ENCODE measurements around the gene CALHM4. TPM values are rescaled to one million over a fixed set of nuclear protein-coding genes. Genes with fewer than 3 reads are reported as not detected.

CALHM4 gene
- total and polyA plus RNA-seq, 2 experiments from 2014 or later: not detected

DNA sequence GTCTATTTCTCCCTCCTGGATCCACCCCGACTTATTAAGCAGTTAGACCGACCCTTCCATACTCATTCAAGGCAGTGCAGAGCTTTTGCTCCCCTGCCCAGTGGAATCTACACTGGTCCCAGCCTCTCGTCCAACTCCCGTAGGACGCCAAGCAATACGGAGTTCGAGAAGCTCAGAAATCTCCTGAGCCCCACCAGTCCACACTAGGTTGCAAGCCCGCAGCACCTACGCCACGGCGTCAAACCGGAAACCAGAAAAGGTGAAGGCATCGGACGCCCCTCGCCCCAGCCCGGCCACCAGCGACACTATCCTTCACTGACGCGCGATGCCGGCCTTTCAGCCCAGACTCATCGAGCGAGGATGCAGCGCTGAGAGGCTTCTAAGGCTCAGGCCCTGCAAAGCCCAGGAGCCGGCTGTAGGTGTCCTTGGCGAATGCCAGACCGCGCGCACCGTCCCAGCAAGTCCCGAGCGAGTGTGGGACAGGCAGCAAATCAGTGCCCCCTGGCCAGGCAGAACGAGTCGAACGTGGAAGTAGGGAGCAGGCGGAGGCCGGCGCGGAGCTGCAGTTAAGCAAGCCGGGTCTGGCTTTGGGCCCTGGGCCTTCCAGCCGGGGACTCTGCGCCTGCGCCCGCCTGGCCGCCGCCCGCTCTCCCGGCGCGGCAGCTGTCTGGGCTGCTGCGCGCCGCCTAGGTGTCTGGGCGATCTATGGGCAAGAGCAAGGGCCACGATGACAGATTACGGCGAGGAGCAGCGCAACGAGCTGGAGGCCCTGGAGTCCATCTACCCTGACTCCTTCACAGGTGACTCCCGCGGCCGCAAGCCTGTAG is 17.5 kb downstream of the CALHM4 start, which contains the start of gene RWDD1:
TSS of gene RWDD1 (plus strand) at position 649 of the 827 bp plus-strand sequence. CDS start at position 728, 79 bp downstream.
- Histone ChIP-seq H3K9ac (peak within 1 kb of the TSS; percentile 93), H3K9me3 (ENCODE audit: low read depth) (no peaks in the 10 kb centered on the region), H3K27ac (peak within 1 kb of the TSS; percentile 79), H3K36me3 (ENCODE audit: low read depth) (no peaks in the 10 kb centered on the region; the same call in 1 of the 2 replicates), H3K4me1 (ENCODE audit: insufficient read depth) (peaks cover 39% of the 10 kb centered on the region), H3K4me2 (ENCODE audit: unreplicated experiment) (peak within 1 kb of the TSS; percentile 91), H3K4me3 (peak within 1 kb of the TSS; percentile 88), H4K20me1 (ENCODE audit: insufficient read depth) (no peaks in the 10 kb centered on the region), H2AFZ (peak within 1 kb of the TSS; percentile 93), H3K9me2 (ENCODE audit: insufficient read depth) (no peaks in the 10 kb centered on the region), H3K79me2 (ENCODE audit: insufficient read depth) (peaks cover 64% of the 10 kb centered on the region), H3F3A (ENCODE audit: insufficient read depth) (peaks cover 31% of the 10 kb centered on the region), H3K27me3 (replicated peaks; ENCODE audit: insufficient read depth) (no peaks in the 10 kb centered on the region)
- DNase-seq: peak; percentile 100
- 1% methylated on average over 59 to 62 of the region's 62 CpGs for WGBS, 2 experiments (ENCODE audit: low coverage in 1 of 2, low lambda C conversion rate in 2 of 2, missing lambda C conversion rate in 2 of 2)
- in situ Hi-C loops (cut with MboI): no loop called here
- TF ChIP-seq EZH2 (IDR thresholded peaks at IDR 0.05; ENCODE audit: insufficient read depth, poor library complexity, severe bottlenecking) (no peak), EZH2phosphoT487 (IDR thresholded peaks at IDR 0.05; ENCODE audit: insufficient read depth, low read depth) (no peak)

- H3K4me3 ChIP-seq: peak overlapping the region; percentile 88
- no peak for DNase-seq
- no peaks in the 10 kb centered on the region for H4K20me1 ChIP-seq (ENCODE audit: insufficient read depth)
- peak overlapping the region; percentile 93 for H3K9ac ChIP-seq
- peaks cover 31% of the 10 kb centered on the region for H3F3A ChIP-seq (ENCODE audit: insufficient read depth)
- peaks cover 39% of the 10 kb centered on the region for H3K4me1 ChIP-seq (ENCODE audit: insufficient read depth)
- H3K27ac ChIP-seq: peak overlapping the region; percentile 79
- H3K79me2 ChIP-seq (ENCODE audit: insufficient read depth): peaks cover 70% of the 10 kb centered on the region
- no peaks in the 10 kb centered on the region for H3K9me3 ChIP-seq (ENCODE audit: low read depth)
- in situ Hi-C loops (cut with MboI): no loop called here
- no peaks in the 10 kb centered on the region for H3K27me3 ChIP-seq (replicated peaks; ENCODE audit: insufficient read depth)
- no peaks in the 10 kb centered on the region for H3K9me2 ChIP-seq (ENCODE audit: insufficient read depth)
- 0% methylated on average over 11 to 12 of the region's 12 CpGs for WGBS, 2 experiments (ENCODE audit: low coverage in 1 of 2, low lambda C conversion rate in 2 of 2, missing lambda C conversion rate in 2 of 2)
- H2AFZ ChIP-seq: peak overlapping the region; percentile 87
- no peaks in the 10 kb centered on the region; the same call in 1 of the 2 replicates for H3K36me3 ChIP-seq (ENCODE audit: low read depth)
- TF ChIP-seq EZH2phosphoT487 (IDR thresholded peaks at IDR 0.05; ENCODE audit: insufficient read depth, low read depth) (no peak), EZH2 (IDR thresholded peaks at IDR 0.05; ENCODE audit: insufficient read depth, poor library complexity, severe bottlenecking) (no peak)
- H3K4me2 ChIP-seq (ENCODE audit: unreplicated experiment): peak overlapping the region; percentile 90
Observed at GRCh38 chr6:116571683-116572000, 18.1 kb downstream of the CALHM4 start.

- no peaks in the 10 kb centered on the region; the same call in 1 of the 2 replicates for H3K36me3 ChIP-seq (ENCODE audit: low read depth)
- no peaks in the 10 kb centered on the region for H3K9me2 ChIP-seq (ENCODE audit: insufficient read depth)
- peak overlapping the region; percentile 90 for H3K4me2 ChIP-seq (ENCODE audit: unreplicated experiment)
- no peaks in the 10 kb centered on the region for H3K9me3 ChIP-seq (ENCODE audit: low read depth)
- in situ Hi-C loops (cut with MboI): no loop called here
- peak overlapping the region; percentile 88 for H3K4me3 ChIP-seq
- TF ChIP-seq EZH2phosphoT487 (IDR thresholded peaks at IDR 0.05; ENCODE audit: insufficient read depth, low read depth): no peak
- TF ChIP-seq EZH2 (IDR thresholded peaks at IDR 0.05; ENCODE audit: insufficient read depth, poor library complexity, severe bottlenecking): no peak
- WGBS, 2 experiments (ENCODE audit: low coverage in 1 of 2, low lambda C conversion rate in 2 of 2, missing lambda C conversion rate in 2 of 2): 2 to 3% methylated on average over 7 of the region's 7 CpGs
- H2AFZ ChIP-seq: peak overlapping the region; percentile 87
- no peaks in the 10 kb centered on the region for H4K20me1 ChIP-seq (ENCODE audit: insufficient read depth)
- H3K27ac ChIP-seq: peak overlapping the region; percentile 79
- peak overlapping the region; percentile 93 for H3K9ac ChIP-seq
- DNase-seq: peak; percentile 75
- H3K27me3 ChIP-seq (replicated peaks; ENCODE audit: insufficient read depth): no peaks in the 10 kb centered on the region
- H3F3A ChIP-seq (ENCODE audit: insufficient read depth): peaks cover 31% of the 10 kb centered on the region
- H3K79me2 ChIP-seq (ENCODE audit: insufficient read depth): peaks cover 75% of the 10 kb centered on the region
- H3K4me1 ChIP-seq (ENCODE audit: insufficient read depth): peaks cover 39% of the 10 kb centered on the region
Observed at GRCh38 chr6:116572162-116572561, 18.6 kb downstream of the CALHM4 start.

DNA sequence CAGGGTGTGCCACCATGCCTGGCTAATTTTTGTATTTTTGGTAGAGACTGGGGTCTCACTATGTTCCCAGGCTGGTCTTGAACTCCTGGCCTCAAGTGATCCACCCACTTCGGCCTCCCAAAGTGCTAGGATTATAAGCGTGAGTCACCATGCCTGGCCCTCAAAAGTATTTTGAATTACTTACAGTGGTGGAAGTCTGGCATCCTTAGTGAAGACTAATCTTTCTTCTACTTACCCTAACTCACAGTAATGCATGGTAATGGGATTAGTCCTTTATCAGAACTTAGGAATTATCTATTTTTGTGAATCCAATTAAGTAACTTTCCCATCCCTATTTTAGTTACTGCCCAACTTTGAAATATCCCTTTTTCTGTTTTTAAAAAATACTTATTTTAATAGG is 21.7 kb downstream of the CALHM4 start:
- no peak for TF ChIP-seq EZH2phosphoT487 (IDR thresholded peaks at IDR 0.05; ENCODE audit: insufficient read depth, low read depth)
- no peak for TF ChIP-seq EZH2 (IDR thresholded peaks at IDR 0.05; ENCODE audit: insufficient read depth, poor library complexity, severe bottlenecking)
- H3K79me2 ChIP-seq (ENCODE audit: insufficient read depth): peaks cover 95% of the 10 kb centered on the region
- H3F3A ChIP-seq (ENCODE audit: insufficient read depth): peaks cover 27% of the 10 kb centered on the region
- no peak for DNase-seq
- no peaks in the 10 kb centered on the region for H4K20me1 ChIP-seq (ENCODE audit: insufficient read depth)
- H3K9me2 ChIP-seq (ENCODE audit: insufficient read depth): no peaks in the 10 kb centered on the region
- in situ Hi-C loops (cut with MboI): no loop called here
- no peak overlapping the region for H2AFZ ChIP-seq
- 90 to 95% methylated on average over 2 of the region's 2 CpGs for WGBS, 2 experiments (ENCODE audit: low coverage in 1 of 2, low lambda C conversion rate in 2 of 2, missing lambda C conversion rate in 2 of 2)
- H3K27me3 ChIP-seq (replicated peaks; ENCODE audit: insufficient read depth): no peaks in the 10 kb centered on the region
- H3K9ac ChIP-seq: no peak overlapping the region
- H3K4me3 ChIP-seq: no peak overlapping the region
- H3K9me3 ChIP-seq (ENCODE audit: low read depth): no peaks in the 10 kb centered on the region
- H3K36me3 ChIP-seq (ENCODE audit: low read depth): peaks cover 10% of the 10 kb centered on the region; the same call in 1 of the 2 replicates
- no peak overlapping the region for H3K27ac ChIP-seq
- H3K4me2 ChIP-seq (ENCODE audit: unreplicated experiment): no peak overlapping the region
- H3K4me1 ChIP-seq (ENCODE audit: insufficient read depth): peaks cover 30% of the 10 kb centered on the region

Measured in GM23248 (cell line).